Endometrial microvascular endothelial cells (primary cell): ENCODE measurements around the gene LAMP5. TPM values are rescaled to one million over a fixed set of nuclear protein-coding genes. Genes with fewer than 3 reads are reported as not detected.

ENCODE experiments used
- in situ Hi-C: cut with HindIII; loops from 2 replicates; pipeline ENCODE4 v1.10.0; 2017; ENCODE audit warnings: low sequenced_read_pairs, low pct_unique_long_range_greater_than_20kb; ENCODE audit errors: inconsistent ontology term
- total RNA-seq: library from RNA; depleted of rRNA; stranded (reverse); fragments of >200 nt; gene quantifications from one replicate; pipeline ENCODE4 v1.2.3, GENCODE V29; 2015; ENCODE audit errors: inconsistent ontology term

The LAMP5 gene
- total RNA-seq, 1 donor from 2014 or later = not detected

DNA sequence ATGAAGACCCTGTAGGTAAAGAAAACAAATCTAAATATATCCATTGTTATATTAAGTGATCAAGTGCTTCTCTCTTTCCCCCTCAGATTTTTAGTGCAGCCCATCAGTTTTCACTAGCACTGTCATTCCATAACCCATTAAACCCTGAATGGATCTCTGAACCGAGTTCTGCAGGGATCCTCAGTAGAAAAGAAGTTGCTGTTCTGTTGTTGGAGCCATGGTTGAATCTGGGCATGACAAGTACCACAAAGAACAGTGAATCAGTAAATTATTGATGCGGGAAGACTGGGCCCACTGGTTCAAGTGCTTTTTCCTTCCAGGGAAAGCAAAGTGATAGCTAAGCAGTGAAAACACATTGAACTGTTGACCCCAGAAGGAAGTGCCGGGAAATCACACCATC is 60.4 kb downstream of the LAMP5 start:
- in situ Hi-C loops = no loop called here

DNA sequence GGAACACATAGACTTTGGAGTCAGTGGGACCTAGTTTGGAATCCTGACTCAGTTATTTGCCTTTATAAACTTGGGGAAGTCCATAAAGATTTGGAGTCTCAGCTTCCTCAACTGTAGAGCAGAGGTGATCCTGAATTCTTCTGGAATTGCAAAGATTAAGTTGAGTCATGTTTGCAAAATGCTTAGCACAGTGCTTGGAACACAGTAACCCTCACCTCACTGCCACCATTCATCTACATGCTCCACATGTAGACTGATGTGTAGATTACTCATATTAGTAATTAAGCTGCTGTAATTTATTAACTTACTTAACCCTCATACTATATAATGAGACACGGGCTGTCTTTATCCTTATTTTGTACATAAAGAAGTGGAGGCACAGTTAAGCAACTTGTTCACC is 61.4 kb downstream of the LAMP5 start:
- in situ Hi-C loops = no loop called here

DNA sequence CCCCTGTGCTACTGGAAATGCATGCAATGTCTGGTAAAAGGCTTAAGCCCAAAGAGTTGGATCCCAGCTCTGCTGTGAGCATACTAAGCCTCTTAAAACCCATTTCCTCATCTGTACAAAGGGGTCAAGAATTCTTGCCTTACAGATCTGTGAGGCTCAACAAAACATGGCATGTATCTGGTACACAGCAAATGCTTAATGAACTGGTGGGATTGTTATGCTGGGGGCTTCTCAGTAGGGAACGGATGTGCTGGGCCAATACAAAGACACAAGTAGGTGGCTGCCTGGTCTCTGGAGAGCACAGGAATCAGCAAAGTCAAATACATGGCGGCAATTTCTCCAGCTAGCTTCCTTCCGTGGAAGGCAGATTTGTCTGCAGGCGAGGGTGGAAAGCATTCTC is 62.3 kb downstream of the LAMP5 start:
- in situ Hi-C loops = no loop called here

DNA sequence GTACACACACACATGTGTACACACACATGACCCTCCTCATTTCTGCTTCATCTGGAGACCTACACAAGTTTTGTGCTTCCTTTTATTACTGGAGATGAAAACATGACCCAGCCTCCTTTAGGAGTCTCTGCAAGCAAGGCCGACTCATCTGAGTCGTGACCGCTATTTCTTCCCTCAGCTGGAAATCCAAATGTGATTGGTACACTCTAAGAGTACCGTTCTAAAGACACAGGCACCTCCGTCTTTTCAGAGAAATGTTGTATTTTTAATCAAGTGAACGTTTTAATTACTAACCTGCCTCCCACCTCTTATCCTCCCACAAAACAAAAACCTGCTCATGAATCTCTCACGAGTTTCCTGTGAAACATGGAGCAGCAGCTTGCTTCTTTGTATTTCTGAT is 63.0 kb downstream of the LAMP5 start:
- in situ Hi-C loops = no loop called here

DNA sequence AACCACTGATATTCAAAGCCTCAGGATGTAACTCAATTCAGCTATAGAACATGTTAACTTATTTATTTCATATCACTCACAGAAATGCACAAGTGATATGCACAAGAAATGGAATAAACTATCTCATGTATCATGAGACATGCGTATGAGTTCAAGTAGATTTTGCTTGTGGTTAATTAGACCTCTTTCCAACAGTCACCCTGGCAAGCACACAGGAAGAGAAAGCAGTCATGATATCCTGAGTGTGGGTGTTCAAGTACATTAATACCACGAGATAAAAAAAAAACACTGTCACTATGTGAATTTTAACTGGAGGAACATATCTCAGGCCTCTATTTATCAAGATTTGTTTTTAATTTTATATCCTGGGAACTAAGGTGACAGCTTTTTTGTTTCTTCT is 64.2 kb downstream of the LAMP5 start:
- in situ Hi-C loops = no loop called here
